ENCODE data around the gene CD151.

Gene CD151

GRCh38 chr11:815675-816432, 16.9 kb upstream of the CD151 start:
- no peak for DNase-seq

GRCh38 chr11:816433-816779, 16.3 kb upstream of the CD151 start:
- DNase-seq, result no peak

DNA sequence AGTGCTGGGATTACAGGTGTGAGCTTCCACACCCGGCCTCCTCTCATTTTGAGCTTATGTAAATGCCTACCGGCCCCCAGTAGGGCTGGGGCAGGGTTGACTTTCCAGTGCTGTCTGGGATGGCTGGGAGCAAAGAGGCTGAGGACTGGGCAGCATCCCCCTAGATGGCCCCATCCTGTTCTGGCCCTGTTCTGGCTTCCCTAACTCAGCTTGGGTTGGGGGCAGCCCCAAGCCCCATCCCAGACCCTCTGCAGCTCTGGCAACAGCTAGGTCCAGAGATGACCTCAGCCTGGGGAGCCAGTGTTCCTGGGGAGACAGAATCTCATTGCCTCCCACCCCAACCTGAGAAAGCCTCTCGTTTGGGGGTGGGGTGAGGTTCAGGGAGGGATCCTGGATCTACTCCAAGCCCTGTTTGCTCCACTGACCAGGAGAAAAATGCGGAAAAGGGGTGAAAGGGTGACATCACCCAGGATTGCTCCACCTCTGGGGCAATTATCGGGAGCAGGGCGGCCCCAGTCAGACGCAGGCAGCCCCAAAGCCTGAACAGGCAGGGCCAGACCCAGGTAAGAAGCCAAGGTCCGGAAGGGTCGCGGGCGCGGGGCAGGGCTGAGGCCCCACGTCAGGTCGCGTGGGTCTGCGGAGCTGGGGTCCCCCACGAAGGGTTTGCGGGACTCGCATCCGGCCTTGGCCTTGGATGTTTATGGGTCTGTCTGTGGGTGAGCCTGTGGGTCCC, 14.2 kb upstream of the CD151 start, which contains the start of gene PNPLA2:
Gene PNPLA2, plus strand, starts transcription at position 519 of the 733 bp plus-strand sequence. CDS start 805 bp downstream, outside the sequence.
- no peak for DNase-seq

DNA sequence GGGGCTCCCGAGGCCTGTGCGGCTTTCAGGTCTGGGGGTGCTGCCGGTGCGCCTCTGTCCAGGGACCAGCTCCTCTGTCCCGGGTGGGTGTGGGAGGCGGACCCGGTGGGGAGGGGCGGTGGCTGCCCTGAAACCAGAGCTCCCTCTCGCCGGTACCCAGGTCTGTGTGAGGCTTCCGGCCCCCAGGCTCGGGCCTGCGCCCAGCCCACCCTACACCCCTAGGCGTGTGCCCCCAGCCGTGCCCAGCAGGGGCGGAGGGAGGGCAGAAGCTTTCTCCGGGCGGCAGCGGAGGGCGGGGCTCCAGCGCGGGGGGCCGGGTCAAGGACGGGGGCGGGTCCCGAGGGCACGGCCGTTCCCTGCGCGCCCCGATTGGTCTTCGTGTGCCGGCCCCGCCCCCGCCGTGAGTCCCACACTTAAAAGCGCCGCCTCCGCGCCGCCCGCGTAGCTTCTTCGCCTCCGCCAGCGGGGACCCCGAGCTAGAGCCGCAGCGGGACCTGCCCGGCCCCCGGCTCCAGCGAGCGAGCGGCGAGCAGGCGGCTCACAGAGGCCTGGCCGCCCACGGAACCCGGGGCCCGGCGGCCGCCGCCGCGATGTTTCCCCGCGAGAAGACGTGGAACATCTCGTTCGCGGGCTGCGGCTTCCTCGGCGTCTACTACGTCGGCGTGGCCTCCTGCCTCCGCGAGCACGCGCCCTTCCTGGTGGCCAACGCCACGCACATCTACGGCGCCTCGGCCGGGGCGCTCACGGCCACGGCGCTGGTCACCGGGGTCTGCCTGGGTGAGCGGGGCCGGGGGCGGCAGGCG, 13.4 kb upstream of the CD151 start:
- DNase-seq, result peak; percentile 91 to 97 (median 91)

GRCh38 chr11:819943-820649, 12.7 kb upstream of the CD151 start:
- DNase-seq, result peak; percentile 76 to 86 (median 82)

DNA sequence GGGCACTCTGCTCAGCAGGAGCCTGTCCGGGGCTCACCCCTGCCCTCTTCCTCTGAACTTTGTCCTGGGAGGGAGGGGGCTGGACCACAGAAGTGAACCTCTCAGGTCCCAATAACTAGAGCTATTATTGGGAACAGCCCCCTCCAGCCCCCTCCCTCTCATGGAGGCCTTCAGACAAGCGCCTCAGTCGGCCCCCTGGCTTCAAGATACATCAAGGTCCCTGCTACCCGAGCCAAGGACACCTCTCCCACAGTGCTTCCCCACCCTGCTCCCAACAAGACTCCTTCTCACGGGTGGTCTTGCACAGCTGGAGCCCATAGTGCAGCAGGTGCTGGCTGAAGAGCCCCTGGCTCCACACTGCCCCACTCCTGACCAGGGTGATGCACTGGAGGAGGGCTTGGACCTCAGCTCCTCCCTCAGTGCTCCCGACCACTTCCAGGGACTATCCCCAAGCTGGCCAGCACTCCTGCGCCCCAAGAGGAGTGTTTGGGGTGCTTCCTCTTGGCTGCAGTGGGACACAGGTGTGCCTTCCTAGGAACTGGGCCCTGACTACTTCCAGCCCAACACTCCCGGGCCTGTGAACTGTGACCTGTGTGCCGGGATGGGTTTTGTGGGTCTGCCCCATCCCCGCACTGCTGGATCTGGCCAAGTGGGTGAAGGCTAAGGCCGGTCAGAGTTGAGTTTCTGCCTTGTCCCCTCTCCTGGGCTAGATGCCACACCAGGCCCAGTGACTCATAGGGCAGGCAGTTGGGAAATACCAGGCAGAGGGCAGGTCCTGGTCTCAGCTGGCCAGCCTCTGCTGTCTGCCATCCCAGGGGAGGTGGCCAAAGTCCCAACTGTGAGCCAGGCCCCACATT, 11.9 kb upstream of the CD151 start:
- DNase-seq, result no peak

GRCh38 chr11:821512-822371, 11.0 kb upstream of the CD151 start:
- no peak for DNase-seq

DNA sequence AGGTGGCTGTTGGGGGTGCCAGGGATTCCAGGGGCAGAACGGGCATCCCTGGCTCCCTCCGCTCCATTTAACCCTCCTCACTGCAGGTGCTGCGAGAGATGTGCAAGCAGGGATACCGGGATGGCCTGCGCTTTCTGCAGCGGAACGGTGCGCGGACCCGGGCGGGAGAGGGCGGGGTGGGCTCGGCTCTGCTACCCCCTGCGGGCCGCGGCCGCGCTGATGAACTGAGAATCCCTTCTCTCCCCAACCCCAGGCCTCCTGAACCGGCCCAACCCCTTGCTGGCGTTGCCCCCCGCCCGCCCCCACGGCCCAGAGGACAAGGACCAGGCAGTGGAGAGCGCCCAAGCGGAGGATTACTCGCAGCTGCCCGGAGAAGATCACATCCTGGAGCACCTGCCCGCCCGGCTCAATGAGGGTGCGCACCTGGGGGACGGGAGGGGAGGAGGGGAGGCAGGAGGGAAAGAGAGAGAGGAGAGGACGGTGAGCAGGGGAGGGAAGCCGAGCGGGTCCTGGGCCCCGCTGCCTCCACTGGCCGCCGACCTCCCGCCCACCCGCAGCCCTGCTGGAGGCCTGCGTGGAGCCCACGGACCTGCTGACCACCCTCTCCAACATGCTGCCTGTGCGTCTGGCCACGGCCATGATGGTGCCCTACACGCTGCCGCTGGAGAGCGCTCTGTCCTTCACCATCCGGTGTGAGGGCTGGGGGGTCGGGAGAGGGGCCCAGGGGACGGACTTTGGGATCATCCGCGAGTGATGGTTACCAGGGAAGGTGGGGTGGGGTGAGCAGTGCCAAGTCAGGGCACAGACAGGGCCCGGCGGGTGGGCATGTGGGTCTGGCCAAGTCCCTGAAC, 9.1 kb upstream of the CD151 start:
- DNase-seq, result peak in 2 of 3 experiments; percentile 47 to 56

- DNase-seq, result peak; percentile 68 to 90 (median 78)
Observed at GRCh38 chr11:824292-824880, 8.4 kb upstream of the CD151 start.

GRCh38 chr11:824942-825341, 7.8 kb upstream of the CD151 start:
- DNase-seq, result peak; percentile 64 to 71 (median 65)

DNA sequence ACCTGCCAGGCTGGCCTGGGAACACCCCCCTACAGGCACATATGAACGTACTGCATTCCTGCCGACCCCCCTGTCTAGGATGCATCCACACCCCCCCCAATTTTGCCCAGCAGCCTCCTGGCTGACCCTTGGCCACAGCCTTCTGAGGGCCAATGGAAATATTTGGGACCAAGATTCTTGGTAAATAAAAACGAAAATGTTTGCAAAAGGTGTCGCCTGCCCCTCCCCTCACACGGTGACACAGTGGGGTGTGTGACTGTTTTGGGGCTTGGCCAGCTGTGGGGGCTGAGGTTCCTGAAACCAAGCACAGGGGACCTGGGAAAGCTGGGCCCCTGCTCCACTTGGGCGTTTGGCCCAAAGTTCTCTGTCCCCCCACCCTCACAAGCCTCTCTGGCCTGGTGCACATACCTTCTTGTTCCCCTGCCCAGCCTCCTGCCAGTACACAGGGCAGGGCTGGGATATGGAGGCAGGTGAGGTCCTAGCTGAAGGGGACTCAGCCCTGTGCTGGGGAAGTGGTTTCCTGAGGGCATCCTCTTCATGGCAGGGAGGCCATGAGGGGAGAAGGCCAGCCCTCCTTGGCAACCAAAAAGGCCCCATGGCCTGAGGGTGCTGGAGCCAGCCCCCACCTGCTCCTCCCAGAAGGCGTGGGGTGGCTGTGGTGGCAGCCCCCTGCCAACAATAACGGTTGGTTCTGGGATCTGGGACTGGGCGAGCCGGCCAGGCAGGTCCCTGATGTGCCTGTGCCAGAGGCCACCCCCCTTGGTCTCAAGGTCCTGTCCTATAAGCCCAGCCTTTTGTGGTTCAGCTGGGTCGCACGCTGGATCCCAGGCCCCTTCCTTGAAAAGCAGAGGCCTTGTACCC, 7.2 kb upstream of the CD151 start:
- DNase-seq, result no peak

DNA sequence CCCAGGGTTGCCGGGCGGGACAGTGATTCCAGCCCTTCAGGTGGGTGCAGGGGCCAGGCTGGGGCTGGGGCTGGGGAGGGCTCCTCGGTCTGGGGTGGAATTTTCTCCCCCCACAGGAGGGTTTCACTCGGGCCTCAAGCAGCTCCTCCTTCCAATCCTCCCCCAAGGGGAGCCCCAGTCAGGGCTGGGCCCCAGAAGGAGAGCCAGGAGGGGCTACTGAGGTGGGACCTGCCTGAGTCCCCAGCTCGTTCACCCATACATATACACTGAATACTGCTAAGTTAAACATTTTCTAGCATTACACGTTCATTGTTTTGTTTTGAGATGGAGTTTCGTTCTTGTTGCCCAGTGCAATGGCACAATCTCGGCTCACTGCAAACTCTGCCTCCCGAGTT, 6.5 kb upstream of the CD151 start:
- DNase-seq, result no peak

GRCh38 chr11:826836-827145, 6.0 kb upstream of the CD151 start:
- peak in 1 of 3 experiments; percentile 42 for DNase-seq

DNA sequence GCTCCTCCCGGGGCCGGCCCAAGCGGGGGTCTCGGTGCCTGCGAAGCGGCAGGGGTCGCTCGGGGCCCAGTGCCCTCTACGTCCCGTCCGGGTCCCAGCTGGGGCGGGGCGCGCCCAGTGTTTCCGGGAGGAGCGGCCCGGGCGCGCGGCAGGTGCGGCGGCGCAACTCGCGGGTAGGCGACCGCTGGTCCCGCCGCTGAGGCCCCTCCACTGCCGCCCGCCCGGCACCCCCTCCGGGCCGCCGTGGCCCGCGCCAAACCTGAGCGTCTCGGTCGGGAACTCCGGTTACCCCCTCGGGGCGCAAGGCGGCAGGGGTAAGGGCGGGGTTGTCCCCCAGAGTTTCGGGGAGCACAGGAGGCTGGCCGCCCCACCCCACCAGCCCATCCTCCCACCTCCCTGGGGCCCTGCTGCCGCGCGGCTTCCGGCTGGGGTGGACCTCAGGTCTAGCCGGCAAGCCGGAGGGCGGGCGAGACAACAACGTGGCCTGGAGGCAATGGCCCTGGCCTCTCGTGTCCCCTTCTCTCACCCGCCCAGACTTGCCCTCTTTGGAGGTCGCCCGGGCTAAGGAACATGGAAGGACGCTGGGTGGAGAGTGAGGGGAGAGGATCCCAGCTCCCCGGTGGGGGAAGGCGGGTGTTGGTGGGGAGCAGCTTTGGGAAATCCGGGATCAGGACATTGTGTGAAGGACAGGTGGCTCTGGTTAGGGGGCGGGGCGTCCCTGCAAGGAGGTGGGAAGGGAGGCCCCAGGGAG, 5.4 kb upstream of the CD151 start:
- peak; percentile 30 to 48 (median 42) for DNase-seq

- DNase-seq, result no peak
Observed at GRCh38 chr11:827897-828192, 4.9 kb upstream of the CD151 start, which contains the start of gene CRACR2B. TSS of gene CRACR2B (plus strand) at chr11:827919. CDS start at chr11:828608, 689 bp downstream.

DNA sequence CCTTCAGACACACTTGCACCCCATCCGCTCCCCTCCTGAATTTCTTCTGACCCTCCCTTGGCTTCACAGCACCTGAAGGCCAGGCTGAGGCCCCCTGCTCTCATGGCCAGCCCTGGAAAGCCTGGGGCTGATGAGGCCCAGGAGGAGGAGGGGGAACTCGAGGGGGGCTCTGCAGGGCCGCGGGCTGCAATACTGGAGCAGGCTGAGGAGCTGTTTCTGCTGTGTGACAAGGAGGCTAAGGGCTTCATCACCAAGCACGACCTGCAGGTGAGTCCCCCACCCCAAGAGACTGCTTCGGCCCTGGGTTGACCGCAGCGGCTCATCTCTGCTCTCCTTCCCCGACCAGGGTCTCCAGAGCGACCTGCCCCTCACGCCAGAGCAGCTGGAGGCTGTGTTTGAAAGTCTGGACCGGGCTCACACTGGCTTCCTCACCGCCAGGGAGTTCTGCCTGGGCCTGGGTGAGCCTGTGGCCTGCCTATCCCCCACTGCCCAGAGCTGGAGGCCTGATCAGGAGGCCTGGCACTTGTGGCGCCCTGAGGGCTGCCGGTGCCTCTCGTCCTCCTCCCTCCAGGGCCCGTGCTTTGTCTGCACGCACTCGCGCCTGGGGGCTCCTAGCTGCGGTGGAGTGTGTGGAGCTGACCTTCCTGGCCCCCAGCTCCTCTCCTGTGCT, 4.1 kb upstream of the CD151 start:
- peak in 1 of 3 experiments; percentile 58 for DNase-seq

- DNase-seq, result peak in 1 of 3 experiments; percentile 58
Observed at GRCh38 chr11:829176-829846, 3.4 kb upstream of the CD151 start.

Data from NCI-H1417 (cell line).